Activated T-helper 1 cell treated with anti-CD3 and anti-CD28 coated beads, Interleukin-12 subunit alpha, Interleukin-12 subunit beta, Interleukin-2, Interleukin-4 antibody, amounts not matched to agents 30 ng/mL and 10 ng/mL and 1 ng/mL, durations not matched to agents 14 hours and 24 hours and 36 hours (primary cell): ENCODE measurements around the gene CFAP100. TPM values are rescaled to one million over a fixed set of nuclear protein-coding genes. Genes with fewer than 3 reads are reported as not detected.

Experiments
- DNase-seq: peaks from one replicate; pipeline ENCODE4 v3.0.0; 2021; ENCODE audit warnings: low spot score
- H3K27ac Mint-ChIP-seq: one replicate; pipeline ENCODE4 v1.8.0; 2021; ENCODE audit warnings: mild to moderate bottlenecking, mixed read lengths
- H3K27me3 Mint-ChIP-seq: one replicate; pipeline ENCODE4 v1.8.0; 2022; ENCODE audit warnings: mild to moderate bottlenecking, moderate library complexity, mixed read lengths; ENCODE audit not compliant: insufficient read depth
- H3K36me3 Mint-ChIP-seq: one replicate; pipeline ENCODE4 v1.8.0; 2021; ENCODE audit warnings: low read depth, mixed read lengths
- H3K4me1 Mint-ChIP-seq: one replicate; pipeline ENCODE4 v1.8.0; 2021; ENCODE audit warnings: low read depth, mixed read lengths
- H3K4me3 Mint-ChIP-seq: one replicate; pipeline ENCODE4 v1.8.0; 2021; ENCODE audit warnings: mild to moderate bottlenecking, moderate library complexity, mixed read lengths
- H3K9me3 Mint-ChIP-seq: one replicate; pipeline ENCODE4 v1.8.0; 2021; ENCODE audit warnings: mixed read lengths
- intact Hi-C: fragments of 100-400 bp; cut with micrococcal nuclease; formaldehyde crosslinking; loops from one replicate; pipeline ENCODE4 v1.15.1; 2024
- total RNA-seq: library from RNA; stranded (reverse); gene quantifications from 2 replicates; pipeline ENCODE4 v1.2.3, GENCODE V29; 2022

Gene CFAP100
- total RNA-seq, 1 donor from 2014 or later = not detected

DNA sequence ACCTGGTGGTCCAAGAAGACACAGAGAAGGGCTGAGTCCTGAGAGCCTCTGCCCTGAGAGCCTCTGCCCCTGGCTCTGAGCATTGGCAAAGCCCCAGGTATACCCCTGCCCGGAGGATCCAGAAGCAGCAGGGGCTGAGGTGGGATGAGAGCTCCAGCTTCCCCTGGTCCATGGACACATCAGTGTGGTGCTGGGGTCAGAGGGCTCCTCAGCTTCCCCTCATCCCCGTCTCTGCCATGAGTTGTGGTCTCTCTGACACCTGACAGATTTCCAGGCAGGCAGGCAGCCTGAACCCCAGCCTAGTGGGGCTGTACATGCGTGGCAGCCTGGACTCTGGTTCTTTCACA lies 34.0 kb upstream of the CFAP100 start:
- H3K36me3 Mint-ChIP-seq = no peaks in the 10 kb centered on the region
- no peak overlapping the region for H3K4me3 Mint-ChIP-seq
- no peaks in the 10 kb centered on the region for H3K9me3 Mint-ChIP-seq
- H3K27me3 Mint-ChIP-seq = peaks cover 34% of the 10 kb centered on the region
- H3K27ac Mint-ChIP-seq = no peak overlapping the region
- intact Hi-C loops = no loop called here
- peaks cover 8% of the 10 kb centered on the region for H3K4me1 Mint-ChIP-seq
- no peak for DNase-seq

DNA sequence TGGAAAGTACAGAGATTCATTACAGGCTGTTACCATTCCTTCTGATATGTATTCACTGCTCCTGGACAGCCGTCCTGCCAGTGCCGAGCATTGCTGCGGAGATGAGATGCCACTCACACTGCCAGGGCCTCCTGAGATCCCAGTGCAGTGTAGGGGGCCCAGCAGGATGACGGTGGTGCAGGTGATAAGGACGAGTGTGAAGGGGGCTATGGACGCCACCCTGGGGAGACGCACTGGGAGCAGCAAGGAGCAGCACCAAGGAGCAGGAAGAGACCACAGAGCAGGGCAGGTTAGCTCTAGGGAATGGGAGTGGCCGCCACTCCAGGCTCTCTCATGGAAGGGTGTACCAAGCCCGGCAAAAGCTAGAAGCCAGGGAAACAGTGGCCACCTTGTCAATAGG lies 33.5 kb upstream of the CFAP100 start:
- peaks cover 31% of the 10 kb centered on the region for H3K27me3 Mint-ChIP-seq
- no peaks in the 10 kb centered on the region for H3K9me3 Mint-ChIP-seq
- peaks cover 8% of the 10 kb centered on the region for H3K4me1 Mint-ChIP-seq
- no peak overlapping the region for H3K4me3 Mint-ChIP-seq
- no peak for DNase-seq
- intact Hi-C loops = no loop called here
- H3K36me3 Mint-ChIP-seq = no peaks in the 10 kb centered on the region
- no peak overlapping the region for H3K27ac Mint-ChIP-seq

DNA sequence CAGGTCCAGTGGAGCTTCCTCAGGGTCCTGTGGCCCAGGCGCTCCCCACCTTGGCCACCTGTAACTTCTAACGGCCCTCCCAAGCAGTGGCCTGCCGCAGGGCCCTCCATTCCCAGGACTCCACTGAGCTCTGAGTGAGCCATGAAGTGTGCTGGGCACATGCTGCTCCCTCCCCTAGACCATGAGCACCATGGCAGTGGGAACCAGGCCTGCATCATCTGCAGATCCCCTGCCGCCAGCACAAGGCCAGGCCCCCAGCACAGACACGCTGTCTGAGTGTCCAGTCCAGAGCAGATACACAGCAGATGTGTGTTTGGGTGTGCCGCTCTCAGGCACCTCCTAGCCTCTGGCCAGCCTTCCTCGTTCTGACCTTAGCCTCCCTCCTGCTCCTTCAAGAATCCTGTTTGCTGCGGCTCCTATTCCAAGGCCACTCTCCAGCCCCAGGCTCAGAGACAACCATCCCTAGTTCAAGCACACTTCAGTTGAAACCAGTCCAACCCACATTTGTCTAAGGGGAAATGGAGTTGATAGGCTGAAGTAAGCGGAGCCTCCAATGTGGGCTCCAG lies 30.5 kb upstream of the CFAP100 start:
- no peak overlapping the region for H3K4me3 Mint-ChIP-seq
- no peaks in the 10 kb centered on the region for H3K9me3 Mint-ChIP-seq
- intact Hi-C loops = no loop called here
- no peak overlapping the region for H3K27ac Mint-ChIP-seq
- H3K4me1 Mint-ChIP-seq = no peaks in the 10 kb centered on the region
- DNase-seq = no peak
- H3K36me3 Mint-ChIP-seq = no peaks in the 10 kb centered on the region
- peaks cover 11% of the 10 kb centered on the region for H3K27me3 Mint-ChIP-seq

DNA sequence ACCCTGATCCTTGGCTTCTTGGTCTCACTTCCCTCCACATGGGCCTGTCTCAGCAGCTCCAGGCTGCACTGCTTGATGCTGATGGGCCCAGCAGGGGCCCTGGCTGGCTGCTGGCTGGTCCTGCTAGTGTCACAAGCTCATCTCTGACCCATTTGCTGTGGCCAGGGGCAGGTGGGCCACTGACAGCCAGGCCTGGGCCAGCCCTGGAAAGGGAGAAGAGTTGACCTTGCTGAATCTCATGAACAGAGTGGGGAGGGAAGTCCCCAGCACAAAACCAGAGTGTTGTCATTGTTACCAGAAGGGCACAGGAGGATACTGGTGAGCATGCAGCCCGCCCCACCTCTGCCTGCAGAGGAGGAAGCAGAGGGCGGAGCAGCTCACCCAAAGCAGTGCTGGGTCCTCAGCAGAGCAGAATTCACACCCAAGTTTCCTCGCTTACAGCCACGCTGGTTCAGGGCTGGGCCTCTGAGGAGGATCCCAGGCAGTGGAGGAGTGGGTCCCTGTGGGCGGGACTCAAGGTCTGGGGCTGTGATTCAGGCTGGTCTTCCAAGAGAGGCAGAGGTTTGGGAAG lies 29.9 kb upstream of the CFAP100 start:
- H3K4me3 Mint-ChIP-seq = no peak overlapping the region
- H3K9me3 Mint-ChIP-seq = no peaks in the 10 kb centered on the region
- no peak overlapping the region for H3K27ac Mint-ChIP-seq
- H3K27me3 Mint-ChIP-seq = peaks cover 5% of the 10 kb centered on the region
- H3K4me1 Mint-ChIP-seq = no peaks in the 10 kb centered on the region
- no peaks in the 10 kb centered on the region for H3K36me3 Mint-ChIP-seq
- DNase-seq = no peak
- intact Hi-C loops = no loop called here

DNA sequence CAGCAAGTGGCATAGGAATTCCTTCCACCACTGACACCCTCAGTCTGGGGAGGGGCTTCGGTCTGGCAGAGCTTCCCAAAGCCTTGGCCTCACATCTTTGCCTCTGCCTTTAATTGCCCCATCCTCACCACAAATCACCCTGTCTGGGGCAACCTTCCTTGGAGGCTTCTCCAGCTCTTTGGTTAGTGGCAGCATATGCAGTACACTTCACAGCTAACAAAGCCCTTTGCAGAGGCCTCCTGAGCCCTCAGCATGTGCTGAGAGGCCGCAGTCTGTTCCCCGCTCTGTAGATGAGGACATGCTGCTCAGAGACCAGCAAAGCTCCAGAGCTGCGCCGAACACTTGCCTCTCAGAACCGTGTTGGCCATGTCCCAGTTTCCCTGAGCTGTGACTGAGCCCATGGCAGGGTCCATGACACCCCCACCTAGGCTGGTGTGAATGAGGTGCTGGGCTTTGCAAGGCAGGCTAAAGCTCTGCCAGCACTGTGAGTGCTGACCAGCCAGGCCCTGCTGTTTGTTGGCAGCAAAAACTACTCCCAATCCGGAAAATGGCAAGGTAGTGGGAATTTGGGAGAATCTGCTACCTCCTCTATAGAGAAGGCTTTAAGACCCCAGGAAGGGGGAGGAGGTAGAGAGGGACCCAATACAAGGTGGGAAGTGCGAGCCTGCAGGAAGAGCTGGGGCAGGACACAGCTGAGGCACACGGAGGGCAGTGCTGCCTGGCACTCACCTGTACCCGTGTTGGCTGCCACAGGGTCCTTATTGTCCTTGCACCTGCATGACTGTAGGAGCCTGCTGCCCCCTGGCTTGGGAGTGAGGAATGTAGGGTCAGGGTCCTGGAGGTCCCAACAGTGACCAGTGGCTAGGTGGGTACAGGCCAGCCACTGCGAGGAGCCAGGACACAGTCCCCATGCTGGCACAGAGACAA lies 29.1 kb upstream of the CFAP100 start:
- H3K27ac Mint-ChIP-seq = no peak overlapping the region
- intact Hi-C loops = no loop called here
- H3K36me3 Mint-ChIP-seq = no peaks in the 10 kb centered on the region
- no peaks in the 10 kb centered on the region for H3K9me3 Mint-ChIP-seq
- H3K4me3 Mint-ChIP-seq = no peak overlapping the region
- H3K27me3 Mint-ChIP-seq = peaks cover 3% of the 10 kb centered on the region
- no peaks in the 10 kb centered on the region for H3K4me1 Mint-ChIP-seq
- no peak for DNase-seq

DNA sequence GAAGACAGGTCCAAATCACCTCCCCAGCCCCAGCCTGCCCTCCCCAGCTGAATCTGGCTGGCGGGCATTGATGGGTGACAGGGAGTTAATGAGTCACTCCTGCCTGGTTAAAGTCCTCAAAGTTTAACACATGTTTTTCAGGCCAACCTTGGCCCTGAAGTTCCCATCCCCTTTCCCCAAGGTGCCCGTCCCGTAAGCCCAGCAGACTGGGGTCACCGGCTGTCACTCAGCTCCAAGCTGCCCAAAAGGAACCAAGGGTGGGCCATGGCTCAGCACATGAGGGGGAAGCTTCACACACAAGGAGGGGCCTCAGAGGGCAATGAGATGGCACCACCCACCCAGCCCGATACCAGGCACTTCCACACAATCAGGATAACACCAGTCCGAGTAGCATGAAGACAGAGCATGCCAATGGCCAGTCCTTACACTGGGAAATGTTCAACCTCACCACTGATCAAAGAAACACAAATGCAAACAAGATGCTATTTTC lies 27.3 kb upstream of the CFAP100 start:
- intact Hi-C loops = no loop called here
- H3K4me1 Mint-ChIP-seq = no peaks in the 10 kb centered on the region
- H3K4me3 Mint-ChIP-seq = no peak overlapping the region
- H3K27me3 Mint-ChIP-seq = no peaks in the 10 kb centered on the region
- no peak overlapping the region for H3K27ac Mint-ChIP-seq
- H3K36me3 Mint-ChIP-seq = no peaks in the 10 kb centered on the region
- no peaks in the 10 kb centered on the region for H3K9me3 Mint-ChIP-seq
- DNase-seq = no peak

DNA sequence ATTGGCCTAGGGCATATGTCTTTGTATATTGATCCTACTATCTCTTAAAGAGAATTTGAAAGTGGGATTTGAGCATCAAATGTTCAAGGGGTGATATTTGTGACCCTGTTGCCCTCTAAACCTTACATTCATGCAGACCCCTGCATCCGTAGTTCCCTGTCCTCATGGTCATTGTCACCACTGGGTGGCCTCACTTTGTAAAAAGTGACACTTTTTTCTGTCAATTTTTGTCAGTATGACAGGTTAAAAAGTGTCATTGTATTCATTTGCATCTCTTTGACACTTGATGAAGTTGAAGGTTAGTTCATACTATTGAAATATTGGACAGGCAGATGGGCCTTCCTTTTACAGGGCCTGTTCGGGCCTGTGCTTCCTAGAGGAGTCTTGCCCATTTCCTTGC lies 25.2 kb upstream of the CFAP100 start:
- intact Hi-C loops = no loop called here
- Mint-ChIP-seq H3K9me3 (no peaks in the 10 kb centered on the region), H3K27ac (no peak overlapping the region), H3K27me3 (peaks cover 2% of the 10 kb centered on the region), H3K4me1 (no peaks in the 10 kb centered on the region), H3K4me3 (no peak overlapping the region), H3K36me3 (no peaks in the 10 kb centered on the region)
- DNase-seq = no peak

DNA sequence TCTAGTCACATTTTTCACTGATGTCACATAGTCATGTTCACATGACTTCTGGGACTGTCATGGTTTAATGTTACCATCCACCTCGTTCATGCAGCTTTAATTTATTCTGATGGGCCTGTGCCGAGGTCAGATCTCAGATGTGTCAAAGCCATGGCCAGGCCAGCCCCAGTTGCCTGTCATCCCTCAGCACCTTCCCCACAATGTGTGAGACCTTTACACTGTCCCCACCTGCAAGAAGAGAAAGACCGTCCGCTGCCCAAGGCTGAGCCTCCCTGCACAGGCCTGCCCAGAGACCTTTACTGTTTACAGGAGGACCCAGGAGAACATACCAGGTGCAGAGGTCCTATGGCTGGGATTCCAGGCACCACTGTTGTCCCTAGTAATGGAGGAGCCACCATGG lies 24.7 kb upstream of the CFAP100 start:
- H3K4me1 Mint-ChIP-seq = no peaks in the 10 kb centered on the region
- no peak for DNase-seq
- no peaks in the 10 kb centered on the region for H3K36me3 Mint-ChIP-seq
- peaks cover 2% of the 10 kb centered on the region for H3K27me3 Mint-ChIP-seq
- H3K9me3 Mint-ChIP-seq = no peaks in the 10 kb centered on the region
- intact Hi-C loops = no loop called here
- no peak overlapping the region for H3K4me3 Mint-ChIP-seq
- H3K27ac Mint-ChIP-seq = no peak overlapping the region

DNA sequence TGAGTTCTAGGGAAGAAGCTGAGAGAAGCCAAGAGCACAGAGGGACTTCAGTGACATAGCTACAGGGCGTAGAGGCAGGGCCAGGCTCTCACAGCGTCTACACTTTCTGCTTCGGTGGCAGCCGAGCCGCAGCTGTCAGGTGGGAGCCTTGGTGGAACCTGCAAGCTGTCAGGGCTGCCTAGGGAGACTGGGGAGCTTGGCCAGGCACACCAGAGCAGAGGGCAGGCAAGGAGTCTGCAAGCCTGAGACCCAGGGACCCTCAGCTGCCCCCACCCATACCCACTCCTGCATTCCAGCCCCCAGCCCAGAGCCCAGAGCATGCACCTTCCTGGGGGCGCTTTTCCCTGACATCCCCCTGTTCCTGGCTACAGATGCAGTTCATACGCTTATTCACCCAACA lies 24.1 kb upstream of the CFAP100 start:
- no peaks in the 10 kb centered on the region for H3K36me3 Mint-ChIP-seq
- no peak overlapping the region for H3K27ac Mint-ChIP-seq
- intact Hi-C loops = no loop called here

DNA sequence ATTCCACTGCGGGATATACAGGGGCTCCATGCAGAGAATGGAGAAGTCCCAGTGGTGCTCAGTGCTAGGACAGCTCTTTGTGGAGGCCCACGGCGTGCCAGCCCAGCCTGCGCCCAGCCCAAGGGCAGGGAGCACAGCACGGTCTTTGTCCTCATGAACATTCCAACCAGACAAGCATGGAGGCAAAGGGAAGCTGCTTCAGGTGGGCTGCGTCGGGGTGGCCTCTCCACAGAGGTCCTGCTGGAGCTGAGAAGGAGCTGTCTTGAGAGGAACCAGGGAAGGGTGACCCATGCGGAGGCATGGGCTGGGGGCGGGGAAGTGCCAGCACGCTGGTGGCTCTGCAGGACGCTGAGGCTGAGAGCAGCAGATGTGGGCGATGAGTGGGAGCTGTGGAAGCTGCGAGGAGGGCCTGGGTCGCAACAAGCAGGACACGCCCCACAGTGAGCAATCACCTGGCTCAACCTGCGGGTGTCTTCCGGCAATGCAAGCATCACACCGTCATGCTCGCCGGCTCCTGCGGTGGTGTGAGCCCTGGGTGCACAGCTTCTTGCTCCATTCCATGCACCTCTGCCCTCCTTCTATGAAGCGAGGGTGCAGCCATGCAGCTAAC lies 23.5 kb upstream of the CFAP100 start:
- Mint-ChIP-seq H3K4me1 (no peaks in the 10 kb centered on the region), H3K9me3 (no peaks in the 10 kb centered on the region), H3K36me3 (no peaks in the 10 kb centered on the region), H3K27me3 (peaks cover 2% of the 10 kb centered on the region), H3K4me3 (no peak overlapping the region), H3K27ac (no peak overlapping the region)
- intact Hi-C loops = no loop called here
- no peak for DNase-seq

More for the DNA sequence above, 24.1 kb upstream of the CFAP100 start:
- peaks cover 2% of the 10 kb centered on the region for H3K27me3 Mint-ChIP-seq
- H3K9me3 Mint-ChIP-seq = no peaks in the 10 kb centered on the region
- H3K4me1 Mint-ChIP-seq = no peaks in the 10 kb centered on the region
- H3K4me3 Mint-ChIP-seq = no peak overlapping the region
- no peak for DNase-seq

DNA sequence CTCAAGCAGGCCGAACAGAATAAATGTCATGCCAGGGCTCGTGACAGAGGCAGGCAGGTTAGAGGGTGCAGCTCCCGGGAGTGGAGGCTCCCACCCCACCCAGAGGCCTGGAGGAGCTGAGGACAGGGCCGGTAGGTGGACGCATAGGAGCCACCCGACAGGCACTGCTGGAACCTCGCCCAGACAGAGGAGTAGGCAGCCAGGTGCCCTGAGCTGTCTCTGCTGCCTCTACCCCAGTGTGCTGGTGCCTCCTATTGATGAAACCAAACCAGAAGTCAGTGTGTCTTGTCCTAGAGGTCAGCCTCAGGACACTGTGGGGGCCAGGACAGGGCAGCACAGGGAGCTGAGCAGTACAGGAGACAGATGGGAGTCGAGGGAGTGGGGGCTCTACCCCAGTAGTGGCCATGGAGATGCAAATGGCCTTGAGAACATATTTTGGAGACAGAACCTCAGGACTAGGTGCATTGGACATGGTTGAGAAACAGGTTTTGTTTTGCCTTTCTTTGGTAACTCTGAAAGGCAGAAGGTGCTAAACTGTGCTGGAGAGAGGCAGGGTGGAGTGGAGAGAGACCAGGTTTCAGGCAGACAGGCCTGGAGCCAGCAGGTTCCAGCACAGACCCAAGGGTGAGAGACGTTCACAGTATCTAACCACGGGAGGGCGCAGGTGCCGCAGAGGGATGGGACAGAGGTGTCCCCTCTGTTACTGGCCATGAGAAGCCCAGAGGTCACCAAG lies 22.1 kb upstream of the CFAP100 start:
- H3K9me3 Mint-ChIP-seq = no peaks in the 10 kb centered on the region
- H3K4me1 Mint-ChIP-seq = no peaks in the 10 kb centered on the region
- no peak overlapping the region for H3K4me3 Mint-ChIP-seq
- intact Hi-C loops = no loop called here
- no peak for DNase-seq
- H3K36me3 Mint-ChIP-seq = no peaks in the 10 kb centered on the region
- H3K27ac Mint-ChIP-seq = no peak overlapping the region
- H3K27me3 Mint-ChIP-seq = peaks cover 2% of the 10 kb centered on the region

DNA sequence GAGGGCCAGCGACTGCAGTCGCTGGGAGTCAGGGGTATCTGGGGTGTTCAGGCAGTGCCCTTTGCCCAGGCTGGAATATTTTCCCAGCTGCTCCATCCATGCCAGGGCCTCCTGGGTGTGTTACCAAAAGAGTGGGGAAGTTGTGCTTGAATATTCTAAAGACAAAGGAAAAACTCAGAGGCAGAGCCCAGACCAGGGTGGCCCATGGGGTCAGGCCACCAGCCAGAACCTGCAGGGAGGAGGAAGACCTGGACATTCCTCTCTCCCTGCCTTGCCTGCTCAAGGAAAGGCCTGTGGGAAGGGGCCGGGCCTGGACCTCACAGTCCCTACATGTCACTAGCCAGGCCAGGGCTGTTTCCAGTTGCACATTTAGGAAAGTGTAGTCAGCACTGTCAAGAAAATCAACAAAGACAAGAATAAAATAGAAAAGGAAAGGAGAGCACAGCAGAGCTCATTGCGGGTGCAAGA lies 21.5 kb upstream of the CFAP100 start:
- H3K4me3 Mint-ChIP-seq = no peak overlapping the region
- peaks cover 2% of the 10 kb centered on the region for H3K27me3 Mint-ChIP-seq
- H3K36me3 Mint-ChIP-seq = no peaks in the 10 kb centered on the region
- DNase-seq = no peak
- intact Hi-C loops = no loop called here
- no peaks in the 10 kb centered on the region for H3K4me1 Mint-ChIP-seq
- H3K27ac Mint-ChIP-seq = no peak overlapping the region
- no peaks in the 10 kb centered on the region for H3K9me3 Mint-ChIP-seq
